GM12878 (cell line): Measurements from ENCODE around the gene PSME3. TPM values are rescaled to one million over a fixed set of nuclear protein-coding genes. Genes with fewer than 3 reads are reported as not detected.

Experiments used
- ATAC-seq: fragments of 200-7000 bp; cut with Tn5 transposase; 3 replicates; pipeline ENCODE4 v1.9.1; 2020; ENCODE audit warnings: mild to moderate bottlenecking, moderate library complexity
- BruUV-seq: library from RNA; stranded (reverse); fragments of 400-500 nt; replicated peaks from 2 replicates; lab custom pipeline; 2021; lab: Mats Ljungman, UMichigan
- CTCF ChIA-PET: fragments of 300-600 bp; sonication (Branson Sonifier 250); formaldehyde crosslinking; extraction: SDS; loops from one replicate; lab custom pipeline; 2021; ENCODE audit warnings: inconsistent platforms; lab: Yijun Ruan, JAX
- POLR2A ChIA-PET: fragments of 350-600 bp; formaldehyde crosslinking; extraction: SDS; loops from one replicate; lab custom pipeline; 2021; ENCODE audit warnings: inconsistent platforms; lab: Charles Lee
- RAD21 ChIA-PET: fragments of 300-600 bp; sonication (Branson Sonifier 250); formaldehyde crosslinking; loops from one replicate; lab custom pipeline; 2023; ENCODE audit warnings: antibody characterized with exemption; ENCODE audit not compliant: unreplicated experiment; lab: Charles Lee
- SMC1A ChIA-PET: fragments of 300-600 bp; sonication (Branson Sonifier 250); formaldehyde crosslinking; loops from one replicate; lab custom pipeline; 2023; ENCODE audit not compliant: unreplicated experiment, uncharacterized antibody; lab: Charles Lee
- DNase-seq: peaks from one replicate; pipeline ENCODE4 v3.0.0-alpha.2; 2011; ENCODE audit warnings: low read depth, low spot score
- FAIRE-seq: peaks from 3 replicates; lab custom pipeline; 2011; peaks lifted over from hg19 to GRCh38; lab: Jason Lieb, UNC
- H2AFZ ChIP-seq: 2 replicates; pipeline ENCODE4 v1.6.0; 2011; ENCODE audit warnings: low read depth, low read length, control low read depth; ENCODE audit not compliant: control insufficient read depth
- H3K27ac ChIP-seq: 2 replicates; pipeline ENCODE4 v1.5.1; 2011; ENCODE audit warnings: control low read depth; ENCODE audit not compliant: control insufficient read depth, insufficient read depth
- H3K27me3 ChIP-seq, 2 experiments: replicated peaks in 1 of 2; 2 replicates each; pipeline versions ENCODE4 v1.6.0 to v1.6.1; 2011; ENCODE audit warnings: low read length in 1 of 2; ENCODE audit not compliant: control insufficient read depth in 2 of 2, insufficient read depth in 2 of 2
- H3K36me3 ChIP-seq, 2 experiments: 2 replicates each; pipeline ENCODE4 v1.5.1; 2011; ENCODE audit warnings: low read length in 1 of 2; ENCODE audit not compliant: control insufficient read depth in 2 of 2, insufficient read depth in 2 of 2
- H3K4me1 ChIP-seq: 2 replicates; pipeline ENCODE4 v1.6.1; 2011; ENCODE audit warnings: mild to moderate bottlenecking, low read length, moderate library complexity, mixed read lengths; ENCODE audit not compliant: control insufficient read depth, insufficient read depth
- H3K4me2 ChIP-seq: 2 replicates; pipeline ENCODE4 v1.6.0; 2011; ENCODE audit warnings: control low read depth; ENCODE audit not compliant: control insufficient read depth, insufficient read depth
- H3K4me3 ChIP-seq: fragments of 200-600 bp; sonication (generic); 2 replicates; pipeline ENCODE4 v1.5.1; 2016
- H3K79me2 ChIP-seq: 2 replicates; pipeline ENCODE4 v1.6.0; 2011; ENCODE audit warnings: low read length; ENCODE audit not compliant: control insufficient read depth, insufficient read depth
- H3K9ac ChIP-seq: 2 replicates; pipeline ENCODE4 v1.8.0; 2011; ENCODE audit warnings: low read length, control low read depth, mixed read lengths; ENCODE audit not compliant: control insufficient read depth, insufficient read depth
- H3K9me3 ChIP-seq: replicated peaks from 3 replicates; pipeline ENCODE4 v1.5.1; 2011; ENCODE audit warnings: mild to moderate bottlenecking, low read length; ENCODE audit not compliant: control insufficient read depth, insufficient read depth
- H4K20me1 ChIP-seq: 2 replicates; pipeline ENCODE4 v1.6.0; 2011; ENCODE audit not compliant: control insufficient read depth, insufficient read depth
- JUND ChIP-seq: IDR thresholded peaks from 2 replicates; pipeline ENCODE4 v1.6.1; 2012; ENCODE audit warnings: low read depth, mild to moderate bottlenecking, low read length, improper control_type of control experiment, moderate library complexity
- NR2C1 ChIP-seq: fragments of 450-650 bp; IDR thresholded peaks from 2 replicates; pipeline ENCODE4 v1.6.1; 2017; ENCODE audit warnings: antibody characterized with exemption, mild to moderate bottlenecking, moderate library complexity
- RBBP5 ChIP-seq: fragments of 200-600 bp; sonication (generic); conservative IDR thresholded peaks from 2 replicates; pipeline ENCODE4 v1.6.1; 2016
- RCOR1 ChIP-seq: conservative IDR thresholded peaks from 2 replicates; pipeline ENCODE4 v1.6.1; 2012; ENCODE audit warnings: low read depth, low read length, improper control_type of control experiment
- SPI1 ChIP-seq: IDR thresholded peaks from 2 replicates; pipeline ENCODE4 v1.6.1; 2011; ENCODE audit warnings: low read depth, mild to moderate bottlenecking, low read length, moderate library complexity, borderline replicate concordance; ENCODE audit not compliant: insufficient read depth
- ZBED1 ChIP-seq: IDR thresholded peaks from 2 replicates; pipeline ENCODE4 v1.6.1; 2016; ENCODE audit warnings: borderline replicate concordance
- WGBS: methylation state at CpG from one replicate; pipeline ENCODE4 v1.1.6; 2016; ENCODE audit warnings: low lambda C conversion rate; ENCODE audit not compliant: insufficient replicate concordance, insufficient coverage; ENCODE audit errors: missing lambda C conversion rate; 5-methylcytosine and 5-hydroxymethylcytosine counted together
- in situ Hi-C: fragments of 300-500 bp; cut with MboI; formaldehyde crosslinking; loops from 9 replicates; pipeline ENCODE4 v1.14.3; 2018; ENCODE audit warnings: mixed read lengths
- intact Hi-C: fragments of 100-400 bp; cut with micrococcal nuclease; formaldehyde crosslinking; loops from one replicate; pipeline ENCODE4 v1.14.2; 2022; ENCODE audit not compliant: unreplicated experiment
- polyA plus RNA-seq, 11 experiments: library from polyadenylated mRNA; depleted of rRNA in 4 of 11; unstranded in 6 of 11; stranded (reverse) in 5 of 11; fragments of >200 nt; fragmentation: Nextera tagmentation in 4 of 11; fragmentation: Illumina TruSeq in 1 of 11; extraction: Ambion mirVana in 4 of 11; extraction: Trizol in 1 of 11; gene quantifications; 1 replicate in 1 of 11; 2 replicates in 10 of 11; pipeline versions ENCODE4 v1.2.1 to v1.2.3, GENCODE V29; 2011 to 2016; ENCODE audit warnings: inconsistent platforms in 2 of 11, missing spikeins in 2 of 11, low read depth in 1 of 11
- total RNA-seq, 4 experiments: library from RNA; depleted of rRNA in 3 of 4; stranded (reverse); fragments of >200 nt in 3 of 4; fragmentation: Illumina TruSeq in 1 of 4; extraction: Trizol in 1 of 4; gene quantifications; 2 replicates each; pipeline versions ENCODE4 v1.2.1 to v1.2.3, GENCODE V29; 2013 to 2021
- TF ChIP-seq, protein P1 (sequence below): fragments of 450-650 bp; IDR thresholded peaks from 2 replicates; pipeline ENCODE4 v1.6.1; 2016; ENCODE audit warnings: mild to moderate bottlenecking

Gene PSME3
- total and polyA plus RNA-seq, 10 of the 15 experiments (the other 5 are each of a cell fraction or from before 2014, with no cell fraction given): 26.9 to 330 (median 137) TPM

- H3K9me3 ChIP-seq: no peaks in the 10 kb centered on the region; the same call in 2 of the 3 replicates
- 0 out of 2 replicates have a peak overlapping the region, but pooled peaks have one; percentile 9 for H3K4me2 ChIP-seq
- ChIA-PET POLR2A (interaction anchor here (0.5 kb wide), 1 partner anchor 193 kb away, joined by 4 read pairs; no protein-coding TSS in a partner anchor), CTCF (no interaction called here), RAD21 (no interaction called here), SMC1A (no interaction called here)
- no peak overlapping the region for H3K4me3 ChIP-seq
- DNase-seq (no peak), FAIRE-seq (no peak), ATAC-seq (no peak)
- H3K36me3 ChIP-seq: no peaks in the 10 kb centered on the region; a peak in 1 of 4 replicates
- in situ Hi-C loops: no loop called here
- 50% methylated on average over 25 of the region's 25 CpGs for WGBS
- H3K27ac ChIP-seq: no peak overlapping the region
- no peak overlapping the region for H3K9ac ChIP-seq
- no peaks in the 10 kb centered on the region; the same call in 1 of the 2 replicates for H4K20me1 ChIP-seq
- H3K4me1 ChIP-seq: no peaks in the 10 kb centered on the region
- TF ChIP-seq SPI1 (0 out of 2 replicates have a peak, but pooled peaks have one; percentile 23), JUND (no peak), ZBED1 (no peak), RCOR1 (no peak), NR2C1 (no peak), RBBP5 (no peak)
- TF ChIP-seq, protein P1, sequence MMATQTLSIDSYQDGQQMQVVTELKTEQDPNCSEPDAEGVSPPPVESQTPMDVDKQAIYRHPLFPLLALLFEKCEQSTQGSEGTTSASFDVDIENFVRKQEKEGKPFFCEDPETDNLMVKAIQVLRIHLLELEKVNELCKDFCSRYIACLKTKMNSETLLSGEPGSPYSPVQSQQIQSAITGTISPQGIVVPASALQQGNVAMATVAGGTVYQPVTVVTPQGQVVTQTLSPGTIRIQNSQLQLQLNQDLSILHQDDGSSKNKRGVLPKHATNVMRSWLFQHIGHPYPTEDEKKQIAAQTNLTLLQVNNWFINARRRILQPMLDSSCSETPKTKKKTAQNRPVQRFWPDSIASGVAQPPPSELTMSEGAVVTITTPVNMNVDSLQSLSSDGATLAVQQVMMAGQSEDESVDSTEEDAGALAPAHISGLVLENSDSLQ: no peak
- H3K27me3 ChIP-seq: peaks cover 7 to 21% of the 10 kb centered on the region in 2 experiments
- intact Hi-C loops: no loop called here
- no TSS peak for BruUV-seq
- no peaks in the 10 kb centered on the region for H3K79me2 ChIP-seq
- H2AFZ ChIP-seq: no peak overlapping the region
Measured at GRCh38 chr17:42784409-42784808, 48.8 kb upstream of the PSME3 start.
